MM.1S (cell line): Measurements from ENCODE around the gene SURF2.
A peak's percentile ranks its signal among the peaks of the same experiment; 100 is the strongest.

ENCODE experiments used
- CTCF ChIP-seq: fragments of 300-600 bp; sonication (generic); IDR thresholded peaks from 2 replicates; pipeline ENCODE4 v1.5.1; 2016; ENCODE audit warnings: antibody characterized with exemption, low read length, mixed read lengths
- EZH2 ChIP-seq: fragments of 300-600 bp; sonication (generic); optimal IDR thresholded peaks from 2 replicates; pipeline ENCODE3; 2017; ENCODE audit warnings: low read depth, mild to moderate bottlenecking, antibody characterized with exemption, low read length, mixed read lengths
- EZH2phosphoT487 ChIP-seq: fragments of 300-600 bp; sonication (generic); IDR thresholded peaks from 2 replicates; pipeline ENCODE4 v1.6.1; 2018; ENCODE audit warnings: antibody characterized with exemption, low read length

GRCh38 chr9:133356391-133357091 is at the start of gene SURF2, which contains the start of gene SURF1:
- TF ChIP-seq CTCF (peak; percentile 31), EZH2 (no peak), EZH2phosphoT487 (no peak)
